PC-9 (cell line): Measurements from ENCODE around the gene ETNK1. TPM values are rescaled to one million over a fixed set of nuclear protein-coding genes. Genes with fewer than 3 reads are reported as not detected.

Experiments
- BruUV-seq: library from RNA; stranded (reverse); fragments of 400-500 nt; replicated peaks from 2 replicates; lab custom pipeline; 2021; lab: Mats Ljungman, UMichigan
- CTCF ChIA-PET: fragments of 300-600 bp; sonication (Branson Sonifier 250); formaldehyde crosslinking; loops from one replicate; lab custom pipeline; 2022; ENCODE audit warnings: antibody characterized with exemption; lab: Charles Lee
- POLR2A ChIA-PET: fragments of 300-600 bp; sonication (Branson Sonifier 250); formaldehyde crosslinking; loops from one replicate; lab custom pipeline; 2022; ENCODE audit warnings: antibody characterized with exemption; ENCODE audit not compliant: unreplicated experiment; lab: Charles Lee
- DNase-seq, 2 experiments: peaks; one replicate each; pipeline versions ENCODE4 v3.0.0 to v3.0.0-alpha.2; 2015 to 2022; ENCODE audit warnings: mixed read lengths in 1 of 2
- H2AFZ ChIP-seq: fragments of 200-600 bp; sonication (generic); 2 replicates; pipeline ENCODE4 v1.8.1; 2017; ENCODE audit warnings: antibody characterized with exemption
- H3F3A ChIP-seq: fragments of 200-600 bp; sonication (generic); 2 replicates; pipeline ENCODE4 v1.8.1; 2017; ENCODE audit warnings: antibody characterized with exemption, mild to moderate bottlenecking, low read depth; ENCODE audit not compliant: insufficient read depth
- H3K27ac ChIP-seq: fragments of 200-600 bp; sonication (generic); 2 replicates; pipeline ENCODE4 v1.6.1; 2016; ENCODE audit warnings: mixed run types
- H3K27me3 ChIP-seq: fragments of 200-600 bp; sonication (generic); 2 replicates; pipeline ENCODE4 v1.6.1; 2016; ENCODE audit warnings: low read depth, mixed run types; ENCODE audit not compliant: insufficient read depth
- H3K36me3 ChIP-seq: fragments of 200-600 bp; sonication (generic); 2 replicates; pipeline ENCODE4 v1.6.1; 2016; ENCODE audit warnings: low read depth, mixed run types
- H3K4me1 ChIP-seq: fragments of 200-600 bp; sonication (generic); replicated peaks from 2 replicates; pipeline ENCODE4 v1.6.1; 2016; ENCODE audit warnings: mixed run types; ENCODE audit not compliant: insufficient read depth
- H3K4me2 ChIP-seq: fragments of 200-600 bp; sonication (generic); 2 replicates; pipeline ENCODE4 v1.6.1; 2017; ENCODE audit warnings: mixed run types
- H3K4me3 ChIP-seq: fragments of 200-600 bp; sonication (generic); 2 replicates; pipeline ENCODE4 v1.6.1; 2016; ENCODE audit warnings: mixed run types
- H3K79me2 ChIP-seq: fragments of 200-600 bp; sonication (generic); 2 replicates; pipeline ENCODE4 v1.6.1; 2017; ENCODE audit warnings: low read depth, mixed run types
- H3K9me2 ChIP-seq: fragments of 200-600 bp; sonication (generic); 2 replicates; pipeline ENCODE4 v1.8.1; 2017; ENCODE audit warnings: mild to moderate bottlenecking; ENCODE audit not compliant: insufficient read depth
- H3K9me3 ChIP-seq: fragments of 200-600 bp; sonication (generic); 2 replicates; pipeline ENCODE4 v1.8.1; 2016; ENCODE audit warnings: low read depth; ENCODE audit not compliant: insufficient read depth
- H4K20me1 ChIP-seq: fragments of 200-600 bp; sonication (generic); 2 replicates; pipeline ENCODE4 v1.8.1; 2017; ENCODE audit not compliant: insufficient read depth
- EZH2 ChIP-seq: fragments of 200-600 bp; sonication (generic); IDR thresholded peaks from 2 replicates; pipeline ENCODE4 v1.8.0; 2017; ENCODE audit warnings: antibody characterized with exemption, low read depth
- intact Hi-C: fragments of 100-400 bp; cut with micrococcal nuclease; formaldehyde crosslinking; loops from one replicate; pipeline ENCODE4 v1.10.0; 2022; ENCODE audit not compliant: unreplicated experiment
- total RNA-seq: library from RNA; stranded (reverse); gene quantifications from 2 replicates; pipeline ENCODE4 v1.2.3, GENCODE V29; 2021
- TF ChIP-seq, protein P1 (sequence below): fragments of 200-600 bp; sonication (generic); conservative IDR thresholded peaks from 2 replicates; pipeline ENCODE4 v1.6.1; 2017; ENCODE audit warnings: mixed run types, antibody characterized with exemption, mild to moderate bottlenecking, moderate library complexity

ETNK1 gene
- total RNA-seq, 1 experiment from 2014 or later = 87.9 TPM

DNA sequence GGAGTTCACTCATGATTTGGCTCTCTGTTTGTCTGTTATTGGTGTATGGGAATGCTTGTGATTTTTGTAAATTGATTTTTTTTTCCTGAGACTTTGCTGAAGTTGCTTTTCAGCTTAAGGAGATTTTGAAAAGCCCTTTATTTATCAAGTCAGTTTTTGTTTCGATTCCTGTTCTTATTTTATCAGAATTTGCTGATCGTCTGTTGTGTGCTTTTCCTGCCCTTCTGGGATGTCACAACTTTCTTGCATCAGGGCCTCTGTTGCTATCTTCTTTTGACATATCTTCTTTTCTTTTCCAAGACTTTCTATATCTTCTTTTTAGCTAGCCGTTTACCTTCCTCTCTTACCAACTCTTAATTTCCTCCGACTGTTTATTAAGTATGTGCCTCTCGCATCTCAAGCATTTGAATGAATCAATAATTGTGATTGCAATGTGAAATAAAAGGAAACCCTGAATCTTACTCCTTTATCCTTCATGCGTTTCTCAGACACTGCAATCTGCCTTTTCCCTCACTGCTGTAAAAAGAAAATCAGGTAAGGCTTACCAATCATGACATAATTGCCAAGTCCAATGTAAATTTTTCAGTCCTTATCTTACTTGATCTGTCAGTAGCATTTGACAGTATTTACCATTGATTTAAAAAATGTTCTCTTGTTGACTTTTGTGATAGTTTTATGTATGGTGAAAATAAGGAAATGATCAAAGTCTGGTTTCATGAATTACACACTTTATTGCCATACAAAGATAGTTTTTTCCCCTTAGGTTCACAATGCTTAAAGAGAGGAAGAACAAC is 53.0 kb downstream of the ETNK1 start:
- no peak overlapping the region for H3K4me2 ChIP-seq
- POLR2A ChIA-PET = no interaction called here
- H2AFZ ChIP-seq = no peak overlapping the region
- no peaks in the 10 kb centered on the region for H3K9me3 ChIP-seq
- no peaks in the 10 kb centered on the region for H3K9me2 ChIP-seq
- peaks cover 6% of the 10 kb centered on the region; the same call in 1 of the 2 replicates for H3F3A ChIP-seq
- no peak for TF ChIP-seq EZH2
- TF ChIP-seq, protein P1, sequence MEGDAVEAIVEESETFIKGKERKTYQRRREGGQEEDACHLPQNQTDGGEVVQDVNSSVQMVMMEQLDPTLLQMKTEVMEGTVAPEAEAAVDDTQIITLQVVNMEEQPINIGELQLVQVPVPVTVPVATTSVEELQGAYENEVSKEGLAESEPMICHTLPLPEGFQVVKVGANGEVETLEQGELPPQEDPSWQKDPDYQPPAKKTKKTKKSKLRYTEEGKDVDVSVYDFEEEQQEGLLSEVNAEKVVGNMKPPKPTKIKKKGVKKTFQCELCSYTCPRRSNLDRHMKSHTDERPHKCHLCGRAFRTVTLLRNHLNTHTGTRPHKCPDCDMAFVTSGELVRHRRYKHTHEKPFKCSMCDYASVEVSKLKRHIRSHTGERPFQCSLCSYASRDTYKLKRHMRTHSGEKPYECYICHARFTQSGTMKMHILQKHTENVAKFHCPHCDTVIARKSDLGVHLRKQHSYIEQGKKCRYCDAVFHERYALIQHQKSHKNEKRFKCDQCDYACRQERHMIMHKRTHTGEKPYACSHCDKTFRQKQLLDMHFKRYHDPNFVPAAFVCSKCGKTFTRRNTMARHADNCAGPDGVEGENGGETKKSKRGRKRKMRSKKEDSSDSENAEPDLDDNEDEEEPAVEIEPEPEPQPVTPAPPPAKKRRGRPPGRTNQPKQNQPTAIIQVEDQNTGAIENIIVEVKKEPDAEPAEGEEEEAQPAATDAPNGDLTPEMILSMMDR = no peak
- no peak overlapping the region for H3K4me3 ChIP-seq
- CTCF ChIA-PET = no interaction called here
- H3K27ac ChIP-seq = no peak overlapping the region
- 0 out of 2 replicates have a peak, but pooled peaks cover 5% of the 10 kb centered on the region for H3K79me2 ChIP-seq
- H4K20me1 ChIP-seq = no peaks in the 10 kb centered on the region; the same call in 1 of the 2 replicates
- BruUV-seq = no TSS peak
- no peaks in the 10 kb centered on the region for H3K4me1 ChIP-seq
- H3K27me3 ChIP-seq = no peaks in the 10 kb centered on the region
- DNase-seq = no peak
- intact Hi-C loops = loop anchor here (10.0 kb wide), 1 partner anchor 163 kb away; no protein-coding TSS in a partner anchor
- H3K36me3 ChIP-seq = peaks cover 17% of the 10 kb centered on the region; the same call in 1 of the 2 replicates

DNA sequence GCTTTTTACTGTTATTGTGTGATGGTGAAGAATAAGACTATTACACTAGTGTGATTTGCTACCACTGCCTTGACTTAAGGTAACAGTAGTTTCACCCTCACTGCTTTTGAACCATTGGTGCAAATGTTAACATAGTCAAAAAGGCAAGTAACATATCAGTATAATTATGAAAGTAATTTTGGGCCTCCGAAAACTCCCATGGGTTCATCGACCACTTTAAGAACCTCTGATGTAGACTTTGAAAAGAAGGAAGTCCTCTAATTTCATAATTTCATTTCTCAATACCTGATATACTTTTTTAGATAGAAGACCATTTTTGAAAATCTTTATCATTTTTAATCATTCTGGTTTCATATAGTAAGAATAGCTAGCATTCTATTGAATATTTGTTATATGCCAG is 57.7 kb downstream of the ETNK1 start:
- Histone ChIP-seq H3F3A (peaks cover 12% of the 10 kb centered on the region), H3K9me3 (no peaks in the 10 kb centered on the region), H2AFZ (no peak overlapping the region), H3K9me2 (no peaks in the 10 kb centered on the region), H3K4me1 (no peaks in the 10 kb centered on the region), H3K4me2 (no peak overlapping the region), H3K79me2 (no peaks in the 10 kb centered on the region), H3K36me3 (peaks cover 14% of the 10 kb centered on the region; the same call in 1 of the 2 replicates), H3K27me3 (no peaks in the 10 kb centered on the region), H4K20me1 (0 out of 2 replicates have a peak, but pooled peaks cover 2% of the 10 kb centered on the region), H3K27ac (no peak overlapping the region), H3K4me3 (no peak overlapping the region)
- ChIA-PET POLR2A (no interaction called here), CTCF (no interaction called here)
- DNase-seq = no peak
- TF ChIP-seq, protein P1 = no peak
- TF ChIP-seq EZH2 = no peak
- BruUV-seq = no TSS peak
- intact Hi-C loops = no loop called here

DNA sequence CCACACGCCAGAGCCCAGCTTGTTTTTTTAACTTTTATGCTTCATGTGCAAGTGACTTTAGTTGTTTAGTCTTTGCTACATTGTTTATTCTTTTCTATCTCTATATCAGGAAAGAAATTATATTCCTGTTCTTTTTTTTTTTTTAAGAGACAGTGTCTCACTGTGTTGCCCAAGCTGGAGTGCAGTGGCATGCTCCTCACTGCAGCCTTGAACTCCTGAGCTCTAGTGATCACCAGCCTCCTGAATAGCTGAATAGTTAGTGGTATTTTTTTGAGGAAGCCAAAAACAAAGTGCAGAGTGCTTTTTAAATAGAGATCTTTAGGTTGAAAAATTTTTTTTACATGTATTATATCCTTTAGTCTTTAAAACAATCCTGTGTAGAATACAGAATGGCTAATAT is 58.2 kb downstream of the ETNK1 start:
- no peaks in the 10 kb centered on the region for H3K9me2 ChIP-seq
- CTCF ChIA-PET = no interaction called here
- no peaks in the 10 kb centered on the region for H3K9me3 ChIP-seq
- no peaks in the 10 kb centered on the region for H3K27me3 ChIP-seq
- H3K36me3 ChIP-seq = peaks cover 11% of the 10 kb centered on the region; the same call in 1 of the 2 replicates
- peaks cover 9% of the 10 kb centered on the region for H3F3A ChIP-seq
- 0 out of 2 replicates have a peak, but pooled peaks cover 2% of the 10 kb centered on the region for H4K20me1 ChIP-seq
- TF ChIP-seq, protein P1 = no peak
- no peak for TF ChIP-seq EZH2
- H3K4me2 ChIP-seq = no peak overlapping the region
- H3K27ac ChIP-seq = no peak overlapping the region
- no peak for DNase-seq
- no peak overlapping the region for H3K4me3 ChIP-seq
- no peaks in the 10 kb centered on the region for H3K79me2 ChIP-seq
- no TSS peak for BruUV-seq
- intact Hi-C loops = no loop called here
- no peak overlapping the region for H2AFZ ChIP-seq
- no peaks in the 10 kb centered on the region for H3K4me1 ChIP-seq
- POLR2A ChIA-PET = no interaction called here
